HL-60 (cell line): ENCODE measurements around the gene FBXO17.

Experiments
- GABPA ChIP-seq: IDR thresholded peaks from 2 replicates; pipeline ENCODE4 v1.6.1; 2012; ENCODE audit warnings: low read depth
- TF ChIP-seq, protein P1 (sequence below): IDR thresholded peaks from one replicate; pipeline ENCODE4 v1.5.1; 2011; ENCODE audit warnings: low read length, control low read depth, inconsistent platforms; ENCODE audit not compliant: insufficient read depth
- TF ChIP-seq, protein P2 (sequence below): IDR thresholded peaks from 2 replicates; pipeline ENCODE4 v1.6.1; 2012; ENCODE audit warnings: low read depth; ENCODE audit not compliant: insufficient replicate concordance

DNA sequence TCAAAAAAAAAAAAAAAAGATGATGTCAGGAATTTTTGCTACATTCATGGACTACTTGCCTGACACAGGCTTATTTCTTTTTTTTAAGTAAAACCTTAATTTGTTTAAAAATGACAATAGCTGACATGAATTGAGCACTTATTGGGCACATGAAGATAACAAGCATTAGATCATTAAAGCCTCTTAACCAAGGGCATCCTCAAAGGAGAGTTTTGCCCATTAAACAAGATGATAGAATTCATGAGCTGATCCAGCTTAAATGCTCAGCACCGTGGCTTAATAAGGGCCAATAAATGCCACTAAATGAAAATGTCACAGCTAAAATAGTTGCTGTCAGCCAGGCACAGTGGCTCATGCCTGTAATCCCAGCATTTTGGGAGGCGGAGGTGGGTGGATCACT lies 19.3 kb downstream of the FBXO17 start:
- TF ChIP-seq, protein P1, sequence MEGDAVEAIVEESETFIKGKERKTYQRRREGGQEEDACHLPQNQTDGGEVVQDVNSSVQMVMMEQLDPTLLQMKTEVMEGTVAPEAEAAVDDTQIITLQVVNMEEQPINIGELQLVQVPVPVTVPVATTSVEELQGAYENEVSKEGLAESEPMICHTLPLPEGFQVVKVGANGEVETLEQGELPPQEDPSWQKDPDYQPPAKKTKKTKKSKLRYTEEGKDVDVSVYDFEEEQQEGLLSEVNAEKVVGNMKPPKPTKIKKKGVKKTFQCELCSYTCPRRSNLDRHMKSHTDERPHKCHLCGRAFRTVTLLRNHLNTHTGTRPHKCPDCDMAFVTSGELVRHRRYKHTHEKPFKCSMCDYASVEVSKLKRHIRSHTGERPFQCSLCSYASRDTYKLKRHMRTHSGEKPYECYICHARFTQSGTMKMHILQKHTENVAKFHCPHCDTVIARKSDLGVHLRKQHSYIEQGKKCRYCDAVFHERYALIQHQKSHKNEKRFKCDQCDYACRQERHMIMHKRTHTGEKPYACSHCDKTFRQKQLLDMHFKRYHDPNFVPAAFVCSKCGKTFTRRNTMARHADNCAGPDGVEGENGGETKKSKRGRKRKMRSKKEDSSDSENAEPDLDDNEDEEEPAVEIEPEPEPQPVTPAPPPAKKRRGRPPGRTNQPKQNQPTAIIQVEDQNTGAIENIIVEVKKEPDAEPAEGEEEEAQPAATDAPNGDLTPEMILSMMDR, result no peak
- TF ChIP-seq GABPA, result no peak
- TF ChIP-seq, protein P2, sequence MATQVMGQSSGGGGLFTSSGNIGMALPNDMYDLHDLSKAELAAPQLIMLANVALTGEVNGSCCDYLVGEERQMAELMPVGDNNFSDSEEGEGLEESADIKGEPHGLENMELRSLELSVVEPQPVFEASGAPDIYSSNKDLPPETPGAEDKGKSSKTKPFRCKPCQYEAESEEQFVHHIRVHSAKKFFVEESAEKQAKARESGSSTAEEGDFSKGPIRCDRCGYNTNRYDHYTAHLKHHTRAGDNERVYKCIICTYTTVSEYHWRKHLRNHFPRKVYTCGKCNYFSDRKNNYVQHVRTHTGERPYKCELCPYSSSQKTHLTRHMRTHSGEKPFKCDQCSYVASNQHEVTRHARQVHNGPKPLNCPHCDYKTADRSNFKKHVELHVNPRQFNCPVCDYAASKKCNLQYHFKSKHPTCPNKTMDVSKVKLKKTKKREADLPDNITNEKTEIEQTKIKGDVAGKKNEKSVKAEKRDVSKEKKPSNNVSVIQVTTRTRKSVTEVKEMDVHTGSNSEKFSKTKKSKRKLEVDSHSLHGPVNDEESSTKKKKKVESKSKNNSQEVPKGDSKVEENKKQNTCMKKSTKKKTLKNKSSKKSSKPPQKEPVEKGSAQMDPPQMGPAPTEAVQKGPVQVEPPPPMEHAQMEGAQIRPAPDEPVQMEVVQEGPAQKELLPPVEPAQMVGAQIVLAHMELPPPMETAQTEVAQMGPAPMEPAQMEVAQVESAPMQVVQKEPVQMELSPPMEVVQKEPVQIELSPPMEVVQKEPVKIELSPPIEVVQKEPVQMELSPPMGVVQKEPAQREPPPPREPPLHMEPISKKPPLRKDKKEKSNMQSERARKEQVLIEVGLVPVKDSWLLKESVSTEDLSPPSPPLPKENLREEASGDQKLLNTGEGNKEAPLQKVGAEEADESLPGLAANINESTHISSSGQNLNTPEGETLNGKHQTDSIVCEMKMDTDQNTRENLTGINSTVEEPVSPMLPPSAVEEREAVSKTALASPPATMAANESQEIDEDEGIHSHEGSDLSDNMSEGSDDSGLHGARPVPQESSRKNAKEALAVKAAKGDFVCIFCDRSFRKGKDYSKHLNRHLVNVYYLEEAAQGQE, result no peak
